NCI-H2171 (cell line): ENCODE data around the gene CDKN1B.

Source experiments
- DNase-seq: peaks from one replicate; lab custom pipeline; 2025; lab: John Stamatoyannopoulos, UW

The CDKN1B gene

GRCh38 chr12:12759234-12759915, 42.2 kb downstream of the CDKN1B start:
- no peak for DNase-seq

- DNase-seq = no peak
Observed at GRCh38 chr12:12764824-12765223, 47.7 kb downstream of the CDKN1B start.

- DNase-seq = no peak
Observed at GRCh38 chr12:12770262-12770661, 53.1 kb downstream of the CDKN1B start.
